Upper lobe of left lung (tissue), 4 donors: ENCODE measurements around the gene SAMD1.

Source experiments
- EP300 ChIP-seq, 4 donors: sonication (generic); formaldehyde crosslinking; IDR thresholded peaks; one replicate each; pipeline ENCODE4 v1.5.1; 2017; ENCODE audit warnings: antibody characterized with exemption in 4 of 4, control low read depth in 2 of 4
- POLR2AphosphoS5 ChIP-seq, 2 donors: sonication (generic); formaldehyde crosslinking; IDR thresholded peaks; one replicate each; pipeline ENCODE4 v1.5.1; 2017; ENCODE audit warnings: antibody characterized with exemption in 2 of 2

DNA sequence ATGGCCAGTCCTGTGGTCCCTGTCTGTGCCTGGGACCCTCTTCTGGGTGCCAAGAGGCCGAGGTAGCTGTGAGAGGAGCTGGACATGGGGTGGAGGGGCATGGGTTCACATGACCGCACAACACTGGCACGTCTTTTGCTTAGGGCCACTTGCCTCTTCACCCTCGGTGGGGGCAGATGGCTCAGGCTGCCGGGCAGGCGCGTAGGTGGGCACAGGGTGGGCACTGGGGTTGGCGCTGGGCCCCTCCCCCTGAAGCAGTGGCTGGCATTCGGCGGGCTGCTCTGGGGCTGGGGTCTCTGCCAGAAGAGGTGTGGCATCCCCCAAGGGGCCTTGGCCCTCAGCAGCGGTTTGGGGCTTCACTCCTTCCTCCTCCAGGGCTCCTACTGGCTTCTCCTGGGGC is 37.1 kb downstream of the SAMD1 start:
- TF ChIP-seq POLR2AphosphoS5 (IDR thresholded peaks at IDR 0.05), result no peak
- TF ChIP-seq EP300 (IDR thresholded peaks at IDR 0.05), result no peak
